DND-41 (cell line): ENCODE data around the gene GYG2.
"Not testable (repeated sequence)": the region's sequence is repeated elsewhere in the genome, so short reads cannot be mapped to it uniquely, and the experiment has no call there.

Experiments used
- ATAC-seq: fragments of 200-7000 bp; cut with Tn5 transposase; 3 replicates; pipeline ENCODE4 v1.9.1; 2021; ENCODE audit warnings: low read depth; ENCODE audit not compliant: insufficient read depth
- DNase-seq: peaks from one replicate; pipeline ENCODE4 v3.0.0-alpha.2; 2020
- H2AFZ ChIP-seq: 2 replicates; pipeline ENCODE4 v1.6.0; 2012; ENCODE audit warnings: low read depth, low read length
- H3K27ac ChIP-seq: 2 replicates; pipeline ENCODE4 v1.5.1; 2012; ENCODE audit warnings: low read length, inconsistent platforms
- H3K27me3 ChIP-seq: fragments of 200-600 bp; sonication (generic); 2 replicates; pipeline ENCODE4 v1.6.0; 2012; ENCODE audit warnings: low read length, mild to moderate bottlenecking, inconsistent platforms; ENCODE audit not compliant: insufficient read depth, poor library complexity
- H3K36me3 ChIP-seq: 2 replicates; pipeline ENCODE4 v1.5.1; 2012; ENCODE audit warnings: low read length, inconsistent platforms; ENCODE audit not compliant: insufficient read depth
- H3K4me1 ChIP-seq: 2 replicates; pipeline ENCODE4 v1.5.1; 2012; ENCODE audit warnings: mild to moderate bottlenecking, low read length; ENCODE audit not compliant: insufficient read depth
- H3K4me2 ChIP-seq: 2 replicates; pipeline ENCODE4 v1.6.0; 2012; ENCODE audit warnings: mild to moderate bottlenecking, moderate library complexity, low read length, inconsistent platforms; ENCODE audit not compliant: insufficient read depth
- H3K4me3 ChIP-seq, 2 experiments: fragments of 200-600 bp in 1 of 2; shearing (Covaris generic) in 1 of 2; 2 replicates each; pipeline ENCODE4 v1.5.1; 2012 to 2016; ENCODE audit warnings: inconsistent platforms in 2 of 2, low read length in 2 of 2, mild to moderate bottlenecking in 2 of 2, low read depth in 1 of 2, moderate library complexity in 1 of 2
- H3K79me2 ChIP-seq: 2 replicates; pipeline ENCODE4 v1.6.0; 2012; ENCODE audit warnings: low read length, inconsistent platforms; ENCODE audit not compliant: insufficient read depth
- H3K9ac ChIP-seq: 2 replicates; pipeline ENCODE4 v1.6.0; 2012; ENCODE audit warnings: low read depth, mild to moderate bottlenecking, inconsistent platforms, low read length, moderate library complexity
- H3K9me3 ChIP-seq: 2 replicates; pipeline ENCODE4 v1.5.1; 2012; ENCODE audit warnings: low read length, moderate library complexity, mild to moderate bottlenecking, inconsistent platforms; ENCODE audit not compliant: insufficient read depth, severe bottlenecking
- H4K20me1 ChIP-seq: 2 replicates; pipeline ENCODE4 v1.6.0; 2012; ENCODE audit warnings: low read length; ENCODE audit not compliant: insufficient read depth
- CTCF ChIP-seq: IDR thresholded peaks from 2 replicates; pipeline ENCODE4 v1.5.1; 2012; ENCODE audit warnings: borderline replicate concordance, low read length, moderate library complexity, mild to moderate bottlenecking; ENCODE audit not compliant: poor library complexity, severe bottlenecking; ENCODE audit errors: extremely low read depth
- EZH2 ChIP-seq: IDR thresholded peaks from 3 replicates; pipeline ENCODE4 v1.6.1; 2012; ENCODE audit warnings: borderline replicate concordance, low read depth, mild to moderate bottlenecking, moderate library complexity, low read length, inconsistent platforms; ENCODE audit not compliant: severe bottlenecking

The GYG2 gene

DNA sequence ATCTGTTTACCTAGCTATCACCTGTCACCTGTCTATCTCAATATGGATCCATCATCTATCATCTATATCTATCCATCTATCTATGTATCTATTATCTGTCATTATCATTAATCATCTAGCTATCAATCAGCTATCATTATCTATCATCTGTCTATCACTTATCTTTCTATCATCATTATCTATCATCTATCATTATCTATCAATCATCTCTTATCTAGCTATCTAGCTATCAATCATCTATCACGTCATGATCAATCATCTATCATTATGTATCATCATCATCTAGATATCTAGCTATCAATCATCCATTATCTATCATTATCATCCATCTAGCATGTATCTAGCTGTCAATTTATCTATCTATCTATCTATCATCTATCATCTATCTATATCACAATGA lies 92.5 kb downstream of the GYG2 start:
- Histone ChIP-seq H2AFZ (no peak overlapping the region), H3K9ac (no peak overlapping the region), H3K27ac (no peak overlapping the region), H3K4me3 (no peak overlapping the region), H4K20me1 (no peaks in the 10 kb centered on the region), H3K36me3 (no peaks in the 10 kb centered on the region), H3K27me3 (no peaks in the 10 kb centered on the region), H3K79me2 (no peaks in the 10 kb centered on the region), H3K4me1 (no peaks in the 10 kb centered on the region), H3K4me2 (no peak overlapping the region), H3K9me3 (no peaks in the 10 kb centered on the region)
- ATAC-seq: no peak
- DNase-seq: no peak
- no peak for TF ChIP-seq EZH2
- TF ChIP-seq CTCF: no peak

DNA sequence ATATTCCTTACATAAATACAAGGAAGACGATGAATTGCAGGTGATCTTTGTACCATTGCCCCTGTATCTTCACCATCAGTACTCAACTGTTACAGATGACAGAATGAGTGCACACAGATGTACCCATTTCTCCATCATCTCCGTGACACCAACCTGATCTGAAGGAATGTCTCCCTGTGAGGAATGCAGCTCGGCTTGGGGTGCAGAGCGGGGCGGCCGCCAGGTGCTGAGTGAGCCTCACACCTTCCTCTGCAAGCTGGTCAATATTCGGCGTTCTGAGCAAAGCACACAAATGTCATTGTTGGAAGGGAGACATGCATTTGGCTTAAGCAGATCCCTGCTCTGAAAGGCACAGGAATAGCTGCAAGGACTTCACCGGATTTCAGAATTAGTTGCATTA lies 93.0 kb downstream of the GYG2 start:
- H2AFZ ChIP-seq: no peak overlapping the region
- no peak overlapping the region for H3K9ac ChIP-seq
- ATAC-seq (no peak), DNase-seq (no peak)
- H3K4me3 ChIP-seq: no peak overlapping the region
- no peak overlapping the region for H3K27ac ChIP-seq
- H3K27me3 ChIP-seq: no peaks in the 10 kb centered on the region
- no peaks in the 10 kb centered on the region for H3K79me2 ChIP-seq
- no peaks in the 10 kb centered on the region for H3K9me3 ChIP-seq
- no peak overlapping the region for H3K4me2 ChIP-seq
- no peaks in the 10 kb centered on the region for H3K4me1 ChIP-seq
- TF ChIP-seq EZH2 (no peak), CTCF (no peak)
- H4K20me1 ChIP-seq: no peaks in the 10 kb centered on the region
- H3K36me3 ChIP-seq: no peaks in the 10 kb centered on the region

DNA sequence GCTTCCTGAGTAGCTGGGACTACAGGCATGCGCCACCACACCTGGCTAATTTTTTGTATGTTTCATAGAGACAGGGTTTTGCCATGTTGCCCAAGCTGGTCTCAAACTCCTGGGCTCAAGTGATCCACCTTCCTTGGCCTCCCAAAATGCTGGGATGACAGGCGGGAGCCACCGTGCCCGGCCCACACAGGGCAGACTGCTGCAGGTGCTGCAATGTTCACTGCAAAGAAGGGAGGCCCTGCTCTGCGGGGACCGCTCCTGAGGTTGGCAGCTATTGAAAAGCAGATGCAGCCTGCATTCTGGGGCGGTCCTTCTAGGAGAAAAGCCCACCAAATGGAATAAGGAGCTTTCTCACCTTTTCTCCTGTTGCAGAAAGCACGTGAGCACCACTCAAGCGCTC lies 95.4 kb downstream of the GYG2 start:
- Histone ChIP-seq H4K20me1 (no peaks in the 10 kb centered on the region), H3K4me1 (no peaks in the 10 kb centered on the region), H3K79me2 (no peaks in the 10 kb centered on the region), H2AFZ (no peak overlapping the region), H3K36me3 (no peaks in the 10 kb centered on the region), H3K27ac (no peak overlapping the region), H3K9ac (no peak overlapping the region), H3K4me3 (no peak overlapping the region), H3K27me3 (no peaks in the 10 kb centered on the region), H3K9me3 (no peaks in the 10 kb centered on the region), H3K4me2 (no peak overlapping the region)
- ATAC-seq (no peak), DNase-seq (no peak)
- TF ChIP-seq CTCF: no peak
- no peak for TF ChIP-seq EZH2

- H4K20me1 ChIP-seq, H3K4me1 ChIP-seq, H3K4me3 ChIP-seq, H3K79me2 ChIP-seq, H3K27ac ChIP-seq, DNase-seq, H2AFZ ChIP-seq, H3K27me3 ChIP-seq, ATAC-seq, H3K9ac ChIP-seq, H3K9me3 ChIP-seq, H3K36me3 ChIP-seq, H3K4me2 ChIP-seq: not testable (repeated sequence)
These were observed 97.5 kb downstream of the GYG2 start for GRCh38 chrX:2926255-2926654.
